Measurements from ENCODE around the gene GSTT4.
"Not testable (repeated sequence)": the region's sequence is repeated elsewhere in the genome, so short reads cannot be mapped to it uniquely, and the experiment has no call there.

GRCh38 chr22:23961084-23961771 is 44.0 kb downstream of the GSTT4 start, which contains the start of gene GSTT2B:
- not testable (repeated sequence) for TF ChIP-seq CTCF (conservative IDR thresholded peaks at IDR 0.05); EZH2 (IDR thresholded peaks at IDR 0.05; ENCODE audit: low read depth)

Data from PC-9 (cell line).